K562 (cell line): Measurements from ENCODE around the gene RNPEPL1. TPM values are rescaled to one million over a fixed set of nuclear protein-coding genes. Genes with fewer than 3 reads are reported as not detected.

ENCODE experiments used
- BHLHE40 ChIP-seq: IDR thresholded peaks from 2 replicates; pipeline ENCODE4 v1.6.1; 2011; ENCODE audit warnings: low read length, improper control_type of control experiment
- CBFA2T3 ChIP-seq: fragments of 450-650 bp; IDR thresholded peaks from 2 replicates; pipeline ENCODE4 v1.6.1; 2017
- CREM ChIP-seq: IDR thresholded peaks from 2 replicates; pipeline ENCODE4 v1.6.1; 2014; ENCODE audit warnings: antibody characterized with exemption, low read depth
- GABPA ChIP-seq: fragments of 200-800 bp; sonication (Bioruptor generic); conservative IDR thresholded peaks from 2 replicates; pipeline ENCODE4 v1.6.1; 2016; ENCODE audit warnings: low read depth, missing genetic modification characterization, missing compliant biosample characterization
- NEUROD1 ChIP-seq: fragments of 150-350 bp; IDR thresholded peaks from 2 replicates; pipeline ENCODE4 v1.6.1; 2014; ENCODE audit warnings: borderline replicate concordance, low read length, low read depth; ENCODE audit not compliant: partially characterized antibody
- NR4A1 ChIP-seq, 2 experiments: fragments of 250-450 bp in 1 of 2; fragments of 450-650 bp in 1 of 2; sonication (Bioruptor Pico) in 1 of 2; IDR thresholded peaks; 2 replicates each; pipeline versions ENCODE4 v1.4.0 to v1.6.1; 2016 to 2020; ENCODE audit warnings: mild to moderate bottlenecking in 2 of 2, missing compliant biosample characterization in 1 of 2, missing genetic modification characterization in 1 of 2, moderate library complexity in 1 of 2
- NRF1 ChIP-seq, 2 experiments: fragments of 450-650 bp; IDR thresholded peaks in 1 of 2; conservative IDR thresholded peaks in 1 of 2; 2 replicates each; pipeline ENCODE4 v1.6.1; 2014; ENCODE audit warnings: mild to moderate bottlenecking in 2 of 2
- POLR2A ChIP-seq: fragments of 450-650 bp; conservative IDR thresholded peaks from 2 replicates; pipeline ENCODE4 v1.6.1; 2016
- POLR2AphosphoS2 ChIP-seq: IDR thresholded peaks from 2 replicates; pipeline ENCODE4 v1.6.1; 2012; ENCODE audit warnings: low read length, improper control_type of control experiment
- TAL1 ChIP-seq: fragments of 450-650 bp; IDR thresholded peaks from 2 replicates; pipeline ENCODE4 v1.6.1; 2016; ENCODE audit warnings: mild to moderate bottlenecking
- TFAM ChIP-seq: fragments of 250-450 bp; sonication (Bioruptor Pico); conservative IDR thresholded peaks from 2 replicates; pipeline ENCODE4 v1.5.0; 2021; ENCODE audit warnings: mild to moderate bottlenecking, moderate library complexity
- TFAP4 ChIP-seq: sonication (generic); formaldehyde crosslinking; IDR thresholded peaks from 2 replicates; pipeline ENCODE4 v1.8.0; 2022; ENCODE audit warnings: missing genetic modification reagents, mild to moderate bottlenecking, moderate library complexity, borderline replicate concordance
- U2AF2 ChIP-seq: fragments of 200-400 bp; formaldehyde crosslinking; optimal IDR thresholded peaks from 2 replicates; pipeline ENCODE3; 2017; ENCODE audit warnings: low read depth, mild to moderate bottlenecking, low read length
- ZBTB17 ChIP-seq: fragments of 450-650 bp; formaldehyde crosslinking; IDR thresholded peaks from 2 replicates; pipeline ENCODE4 v1.4.0; 2020; ENCODE audit warnings: mild to moderate bottlenecking
- ZBTB7A ChIP-seq: IDR thresholded peaks from 2 replicates; pipeline ENCODE4 v1.6.1; 2011; ENCODE audit warnings: low read depth, mild to moderate bottlenecking, low read length, moderate library complexity, borderline replicate concordance; ENCODE audit not compliant: control insufficient read depth
- ZKSCAN8 ChIP-seq: fragments of 200-800 bp; sonication (Bioruptor generic); IDR thresholded peaks from 2 replicates; pipeline ENCODE4 v1.6.1; 2016; ENCODE audit warnings: missing genetic modification characterization, missing compliant biosample characterization
- ZNF449 ChIP-seq: fragments of 250-450 bp; sonication (Bioruptor Pico); IDR thresholded peaks from 2 replicates; pipeline ENCODE4 v1.8.0; 2022; ENCODE audit warnings: moderate library complexity, mild to moderate bottlenecking, inconsistent platforms
- ZNF512 ChIP-seq: IDR thresholded peaks from 2 replicates; pipeline ENCODE4 v1.6.1; 2016; ENCODE audit warnings: missing genetic modification characterization, missing compliant biosample characterization
- ZNF668 ChIP-seq: fragments of 250-450 bp; sonication (Bioruptor Pico); IDR thresholded peaks from 2 replicates; pipeline ENCODE4 v1.8.0; 2022; ENCODE audit warnings: mild to moderate bottlenecking, inconsistent platforms
- polyA plus RNA-seq, 8 experiments: library from polyadenylated mRNA; depleted of rRNA in 4 of 8; stranded (reverse) in 5 of 8; unstranded in 3 of 8; fragments of >200 nt; fragmentation: Nextera tagmentation in 2 of 8; fragmentation: Illumina TruSeq in 1 of 8; extraction: Ambion mirVana in 2 of 8; extraction: Trizol in 1 of 8; gene quantifications; 2 replicates each; pipeline versions ENCODE4 v1.2.1 to v1.2.3, GENCODE V29; 2011 to 2014; ENCODE audit warnings: inconsistent platforms in 1 of 8, missing spikeins in 1 of 8
- total RNA-seq, 7 experiments: library from RNA; depleted of rRNA in 6 of 7; stranded (reverse); fragments of >200 nt in 6 of 7; fragmentation: Illumina TruSeq in 2 of 7; extraction: Trizol in 2 of 7; gene quantifications; 2 replicates each; pipeline versions ENCODE4 v1.2.1 to v1.2.3, GENCODE V29; 2011 to 2021; ENCODE audit warnings: low replicate concordance in 1 of 7
- TF ChIP-seq, protein P1 (sequence below): sonication (generic); formaldehyde crosslinking; IDR thresholded peaks from 2 replicates; pipeline ENCODE4 v1.8.1; 2023; ENCODE audit warnings: mild to moderate bottlenecking, missing genetic modification reagents

RNPEPL1 gene
- total and polyA plus RNA-seq, 9 of the 15 experiments (the other 6 are each of a cell fraction or from before 2014, with no cell fraction given): 0.07 to 38.7 (median 5.6) TPM

DNA sequence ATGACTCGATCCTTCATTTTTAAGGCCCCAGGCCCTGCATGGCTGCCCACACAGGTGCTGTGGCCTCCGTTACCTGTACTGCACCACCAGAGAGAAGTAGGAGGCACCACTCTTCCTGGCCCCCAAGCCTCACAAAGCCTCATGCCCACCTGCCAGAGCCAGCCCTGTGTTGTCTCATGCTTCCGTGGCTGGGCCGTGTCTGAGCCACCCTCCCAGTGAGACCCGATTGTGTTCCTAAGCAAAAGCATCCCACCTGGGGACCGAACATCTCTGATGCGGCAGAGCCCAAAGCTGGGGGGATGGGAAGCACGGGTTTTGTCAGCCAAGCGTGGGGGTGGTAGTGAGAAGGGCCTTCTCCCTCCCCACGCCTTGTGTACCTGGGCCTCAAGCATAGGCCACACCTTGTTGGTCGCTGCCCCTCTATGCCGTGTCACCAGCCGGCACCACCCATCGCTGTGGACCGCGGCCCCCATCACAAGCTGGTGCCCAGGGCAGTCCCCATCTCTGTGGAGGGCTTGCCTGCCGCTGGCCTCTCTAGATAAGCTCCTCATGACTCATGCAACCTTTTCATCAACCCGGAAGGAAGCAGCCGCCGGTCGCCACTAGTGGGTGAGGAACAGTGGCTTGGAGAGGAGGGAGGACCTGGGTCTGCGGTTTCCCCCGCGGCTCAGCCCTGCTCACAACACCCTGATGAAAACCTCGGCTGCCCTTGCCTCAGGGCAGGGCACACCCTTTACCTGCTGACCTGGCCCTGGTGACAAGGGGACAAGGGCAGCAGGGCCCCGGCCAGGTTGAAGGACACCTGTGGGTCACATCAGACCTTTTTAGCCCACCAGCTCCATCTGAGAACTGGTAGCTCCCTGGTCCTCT is 2.7 kb upstream of the RNPEPL1 start (continued):
- TF ChIP-seq, protein P1, sequence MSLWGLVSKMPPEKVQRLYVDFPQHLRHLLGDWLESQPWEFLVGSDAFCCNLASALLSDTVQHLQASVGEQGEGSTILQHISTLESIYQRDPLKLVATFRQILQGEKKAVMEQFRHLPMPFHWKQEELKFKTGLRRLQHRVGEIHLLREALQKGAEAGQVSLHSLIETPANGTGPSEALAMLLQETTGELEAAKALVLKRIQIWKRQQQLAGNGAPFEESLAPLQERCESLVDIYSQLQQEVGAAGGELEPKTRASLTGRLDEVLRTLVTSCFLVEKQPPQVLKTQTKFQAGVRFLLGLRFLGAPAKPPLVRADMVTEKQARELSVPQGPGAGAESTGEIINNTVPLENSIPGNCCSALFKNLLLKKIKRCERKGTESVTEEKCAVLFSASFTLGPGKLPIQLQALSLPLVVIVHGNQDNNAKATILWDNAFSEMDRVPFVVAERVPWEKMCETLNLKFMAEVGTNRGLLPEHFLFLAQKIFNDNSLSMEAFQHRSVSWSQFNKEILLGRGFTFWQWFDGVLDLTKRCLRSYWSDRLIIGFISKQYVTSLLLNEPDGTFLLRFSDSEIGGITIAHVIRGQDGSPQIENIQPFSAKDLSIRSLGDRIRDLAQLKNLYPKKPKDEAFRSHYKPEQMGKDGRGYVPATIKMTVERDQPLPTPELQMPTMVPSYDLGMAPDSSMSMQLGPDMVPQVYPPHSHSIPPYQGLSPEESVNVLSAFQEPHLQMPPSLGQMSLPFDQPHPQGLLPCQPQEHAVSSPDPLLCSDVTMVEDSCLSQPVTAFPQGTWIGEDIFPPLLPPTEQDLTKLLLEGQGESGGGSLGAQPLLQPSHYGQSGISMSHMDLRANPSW (CRISPR knock-in tag): no peak
- TF ChIP-seq NEUROD1 (peak; percentile 66), BHLHE40 (peak; percentile 29; the same call in 1 of the 2 replicates), CREM (peak; percentile 47), ZNF668 (CRISPR knock-in tag) (no peak), ZBTB17 (0 out of 2 replicates have a peak, but pooled peaks have one; percentile 20), CBFA2T3 (peak; percentile 88), ZKSCAN8 (0 out of 2 replicates have a peak, but pooled peaks have one; percentile 20), NRF1 (conservative IDR thresholded peaks at IDR 0.05 in 1 of 2, IDR thresholded peaks at IDR 0.05 in 1 of 2) (peak; percentile 41 to 52; a peak in 3 of 4 replicates), ZNF449 (CRISPR knock-in tag) (0 out of 2 replicates have a peak, but pooled peaks have one; percentile 34), ZBTB7A (0 out of 2 replicates have a peak, but pooled peaks have one; percentile 31), ZNF512 (no peak), POLR2A (peak; percentile 73), TAL1 (peak; percentile 78), U2AF2 (no peak), TFAM (CRISPR knock-in tag) (no peak), GABPA (peak; percentile 74), POLR2AphosphoS2 (0 out of 2 replicates have a peak, but pooled peaks have one; percentile 7), NR4A1 (CRISPR knock-in tag; IDR thresholded peaks at IDR 0.05) (no peak), NR4A1 (tag; IDR thresholded peaks at IDR 0.05) (0 out of 2 replicates have a peak, but pooled peaks have one; percentile 11), TFAP4 (CRISPR knock-in tag) (peak; percentile 74; the same call in 1 of the 2 replicates)
